Endothelial cell of umbilical vein (primary cell): ENCODE results near the gene DNAH11. TPM values are rescaled to one million over a fixed set of nuclear protein-coding genes. Genes with fewer than 3 reads are reported as not detected.

ENCODE experiments used
- BruUV-seq: library from RNA; stranded (reverse); fragments of 400-500 nt; replicated peaks from 2 replicates; lab custom pipeline; 2021; lab: Mats Ljungman, UMichigan
- CTCF ChIA-PET: fragments of 300-600, 350-600 bp; sonication (Branson Sonifier 250); formaldehyde crosslinking; loops from one replicate; lab custom pipeline; 2021; ENCODE audit warnings: antibody characterized with exemption, inconsistent platforms; lab: Charles Lee
- POLR2A ChIA-PET: fragments of 300-600, 350-600 bp; sonication (Branson Sonifier 250); formaldehyde crosslinking; loops from one replicate; lab custom pipeline; 2021; ENCODE audit warnings: antibody characterized with exemption, inconsistent platforms; lab: Charles Lee
- DNase-seq: peaks from one replicate; pipeline ENCODE4 v3.0.0-alpha.2; 2011; ENCODE audit warnings: low read depth, low spot score
- FAIRE-seq: peaks from 2 replicates; lab custom pipeline; 2011; peaks lifted over from hg19 to GRCh38; lab: Jason Lieb, UNC
- H2AFZ ChIP-seq: 2 replicates; pipeline ENCODE4 v1.6.0; 2012; ENCODE audit warnings: low read depth, low read length, control low read depth, inconsistent platforms
- H3K27ac ChIP-seq: 2 replicates; pipeline ENCODE4 v1.5.1; 2011; ENCODE audit warnings: low read depth, mild to moderate bottlenecking, control low read depth, low read length, moderate library complexity; ENCODE audit not compliant: insufficient read depth
- H3K27me3 ChIP-seq, 2 experiments: 2 replicates each; pipeline versions ENCODE4 v1.6.0 to v1.6.1; 2011; ENCODE audit warnings: low read length in 2 of 2, mixed read lengths in 1 of 2; ENCODE audit not compliant: control insufficient read depth in 2 of 2, insufficient read depth in 2 of 2
- H3K36me3 ChIP-seq, 2 experiments: 2 replicates in 1 of 2; 3 replicates in 1 of 2; pipeline ENCODE4 v1.5.1; 2011; ENCODE audit warnings: low read length in 2 of 2, mild to moderate bottlenecking in 1 of 2, moderate library complexity in 1 of 2; ENCODE audit not compliant: control insufficient read depth in 2 of 2, insufficient read depth in 2 of 2; ENCODE audit errors: extremely low read depth in 1 of 2
- H3K4me1 ChIP-seq: 3 replicates; pipeline ENCODE4 v1.5.1; 2011; ENCODE audit warnings: mild to moderate bottlenecking, low read length; ENCODE audit not compliant: control insufficient read depth, insufficient read depth; ENCODE audit errors: extremely low read depth
- H3K4me2 ChIP-seq: 2 replicates; pipeline ENCODE4 v1.6.1; 2011; ENCODE audit warnings: low read length, control low read depth, mixed read lengths; ENCODE audit not compliant: insufficient read depth
- H3K4me3 ChIP-seq, 3 experiments: fragments of 200-600 bp in 1 of 3; sonication (generic), shearing (Covaris generic) in 1 of 3; replicated peaks in 1 of 3; 2 replicates each; pipeline ENCODE4 v1.5.1; 2011 to 2016; ENCODE audit warnings: control low read depth in 3 of 3, low read length in 3 of 3, mild to moderate bottlenecking in 2 of 3, inconsistent platforms in 1 of 3, low read depth in 1 of 3, moderate library complexity in 1 of 3; ENCODE audit not compliant: insufficient read depth in 1 of 3
- H3K79me2 ChIP-seq: 2 replicates; pipeline ENCODE4 v1.6.0; 2012; ENCODE audit warnings: low read length, inconsistent platforms; ENCODE audit not compliant: control insufficient read depth, insufficient read depth
- H3K9ac ChIP-seq: replicated peaks from 2 replicates; pipeline ENCODE3; 2011; ENCODE audit warnings: low read length, control low read depth; ENCODE audit not compliant: insufficient read depth; ENCODE audit errors: extremely low read depth
- H3K9me1 ChIP-seq: replicated peaks from 3 replicates; pipeline ENCODE4 v1.6.0; 2011; ENCODE audit warnings: mild to moderate bottlenecking, low read length; ENCODE audit not compliant: control insufficient read depth, insufficient read depth; ENCODE audit errors: extremely low read depth
- H3K9me3 ChIP-seq: replicated peaks from 2 replicates; pipeline ENCODE4 v1.5.1; 2012; ENCODE audit warnings: low read length, inconsistent platforms; ENCODE audit not compliant: control insufficient read depth, insufficient read depth
- H4K20me1 ChIP-seq: replicated peaks from 2 replicates; pipeline ENCODE3; 2011; ENCODE audit warnings: mild to moderate bottlenecking, low read length; ENCODE audit not compliant: control insufficient read depth, insufficient read depth; ENCODE audit errors: extremely low read depth
- CTCF ChIP-seq, 2 donors: IDR thresholded peaks; 1 replicate in 1 of 2; 2 replicates in 1 of 2; pipeline ENCODE4 v1.5.1; 2011; ENCODE audit warnings: low read length in 2 of 2, mild to moderate bottlenecking in 2 of 2, moderate library complexity in 2 of 2, control low read depth in 1 of 2, inconsistent platforms in 1 of 2, low read depth in 1 of 2; ENCODE audit not compliant: insufficient read depth in 1 of 2; ENCODE audit errors: extremely low read depth in 1 of 2
- EZH2 ChIP-seq: IDR thresholded peaks from 2 replicates; pipeline ENCODE4 v1.6.1; 2012; ENCODE audit warnings: borderline replicate concordance, low read depth, mild to moderate bottlenecking, moderate library complexity, low read length, inconsistent platforms; ENCODE audit not compliant: severe bottlenecking
- FOS ChIP-seq: IDR thresholded peaks from 2 replicates; pipeline ENCODE4 v1.6.1; 2011; ENCODE audit warnings: mild to moderate bottlenecking, low read length, moderate library complexity, borderline replicate concordance; ENCODE audit not compliant: insufficient read depth
- GATA2 ChIP-seq: IDR thresholded peaks from 2 replicates; pipeline ENCODE4 v1.7.0; 2011; ENCODE audit warnings: low read depth, mild to moderate bottlenecking, moderate library complexity, mixed read lengths, low read length; ENCODE audit not compliant: insufficient read length, insufficient read depth
- MYC ChIP-seq: IDR thresholded peaks from one replicate; pipeline ENCODE4 v1.6.1; 2011; ENCODE audit warnings: mild to moderate bottlenecking, low read depth, low read length
- POLR2A ChIP-seq: IDR thresholded peaks from 2 replicates; pipeline ENCODE4 v1.6.1; 2012; ENCODE audit warnings: low read depth, mild to moderate bottlenecking, control low read depth, low read length
- dilution Hi-C: fragments of 300-500 bp; cut with MboI; formaldehyde crosslinking; loops from one replicate; pipeline ENCODE4 v1.15.0; 2019; ENCODE audit warnings: low sequenced_read_pairs; ENCODE audit not compliant: extremely low pct_ligation_motif_present
- intact Hi-C: fragments of 100-400 bp; cut with micrococcal nuclease; formaldehyde crosslinking; loops from one replicate; pipeline ENCODE4 v1.10.0; 2022
- polyA plus RNA-seq, 4 experiments: library from polyadenylated mRNA; depleted of rRNA in 3 of 4; stranded (reverse) in 3 of 4; unstranded in 1 of 4; fragments of >200 nt; gene quantifications; 2 replicates each; pipeline versions ENCODE4 v1.2.1 to v1.2.3, GENCODE V29; 2011 to 2012; ENCODE audit warnings: missing spikeins in 1 of 4
- total RNA-seq: library from RNA; stranded (reverse); gene quantifications from 2 replicates; pipeline ENCODE4 v1.2.3, GENCODE V29; 2021
- TF ChIP-seq, protein P1 (sequence below): IDR thresholded peaks from 2 replicates; pipeline ENCODE4 v1.6.1; 2011; ENCODE audit not compliant: insufficient read depth, insufficient read length

DNAH11 gene
- total and polyA plus RNA-seq, 2 donors (not counting 3 experiments of a cell fraction or from before 2014, with no cell fraction given) = 0.69 to 0.91 TPM

- Histone ChIP-seq H3K9me3 (no peaks in the 10 kb centered on the region), H3K27ac (no peak overlapping the region), H3K36me3 (peaks cover 3 to 17% of the 10 kb centered on the region in 2 experiments), H3K27me3 (no peaks in the 10 kb centered on the region), H3K9me1 (no peaks in the 10 kb centered on the region), H3K4me3 (no peak overlapping the region), H2AFZ (no peak overlapping the region), H3K79me2 (peaks cover 28% of the 10 kb centered on the region), H3K4me1 (no peaks in the 10 kb centered on the region), H4K20me1 (no peaks in the 10 kb centered on the region), H3K4me2 (no peak overlapping the region), H3K9ac (no peak overlapping the region)
- intact Hi-C loops (no loop called here), dilution Hi-C loops (no loop called here)
- DNase-seq (no peak), FAIRE-seq (no peak)
- CTCF ChIA-PET = no interaction called here
- TF ChIP-seq, protein P1, sequence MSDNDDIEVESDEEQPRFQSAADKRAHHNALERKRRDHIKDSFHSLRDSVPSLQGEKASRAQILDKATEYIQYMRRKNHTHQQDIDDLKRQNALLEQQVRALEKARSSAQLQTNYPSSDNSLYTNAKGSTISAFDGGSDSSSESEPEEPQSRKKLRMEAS = no peak
- no peak for TF ChIP-seq EZH2
- TF ChIP-seq GATA2 = no peak
- no peak for TF ChIP-seq MYC
- TF ChIP-seq FOS = no peak
- no peak for TF ChIP-seq POLR2A
- no peak for TF ChIP-seq CTCF (IDR thresholded peaks at IDR 0.05; ENCODE audit: extremely low read depth in 1 of 2, insufficient read depth in 1 of 2, low read depth in 1 of 2, low read length in 2 of 2)
- POLR2A ChIA-PET = no interaction called here
- BruUV-seq = no TSS peak
Measured at GRCh38 chr7:21915140-21915539, 372.3 kb downstream of the DNAH11 start.
